OCI-LY3 (cell line): ENCODE data around the gene CDH18.

ENCODE experiments used
- CTCF ChIP-seq: fragments of 200-600, 300-600 bp; sonication (generic); IDR thresholded peaks from 2 replicates; pipeline ENCODE4 v1.5.1; 2014; ENCODE audit warnings: antibody characterized with exemption, low read length, low read depth
- EZH2phosphoT487 ChIP-seq: fragments of 200-600 bp; shearing (Covaris generic); IDR thresholded peaks from 2 replicates; pipeline ENCODE4 v1.6.1; 2018; ENCODE audit warnings: antibody characterized with exemption, mixed run types, low read depth

- TF ChIP-seq CTCF (no peak), EZH2phosphoT487 (no peak)
Measured at GRCh38 chr5:19536387-19536786, 451.6 kb downstream of the CDH18 start.
